NOMO-1 (cell line): ENCODE results near the gene LPA.
"Not testable (repeated sequence)": the region's sequence is repeated elsewhere in the genome, so short reads cannot be mapped to it uniquely, and the experiment has no call there.

Experiments
- DNase-seq, 2 experiments: peaks; one replicate each; lab custom pipeline; 2025; ENCODE audit not compliant: unreplicated experiment in 2 of 2; lab: John Stamatoyannopoulos, UW

Gene LPA

GRCh38 chr6:160662429-160662828 is 1.6 kb downstream of the LPA start:
- DNase-seq = no peak

GRCh38 chr6:160661216-160661615 is 2.9 kb downstream of the LPA start:
- DNase-seq = no peak

GRCh38 chr6:160659562-160659961 is 4.5 kb downstream of the LPA start:
- DNase-seq = no peak

DNA sequence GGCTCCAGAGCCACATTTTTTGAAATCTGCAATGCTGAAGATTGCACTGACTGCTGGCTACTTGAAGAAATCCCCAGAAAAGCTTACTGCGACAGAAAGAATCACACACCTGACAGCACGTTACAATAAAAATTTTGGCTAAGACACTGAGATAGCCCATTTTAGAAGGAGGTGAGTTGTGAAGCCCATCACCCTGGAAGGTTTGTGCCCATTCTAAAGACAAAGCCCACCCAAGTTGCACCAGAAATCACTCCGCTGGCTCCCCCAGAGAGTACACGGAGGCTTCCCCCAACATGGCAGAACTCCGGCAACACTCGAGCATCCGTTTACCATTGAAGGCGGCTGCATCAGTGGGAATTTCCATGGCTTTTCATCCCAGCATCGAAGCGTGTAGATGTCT is 29.4 kb downstream of the LPA start:
- no peak for DNase-seq

DNA sequence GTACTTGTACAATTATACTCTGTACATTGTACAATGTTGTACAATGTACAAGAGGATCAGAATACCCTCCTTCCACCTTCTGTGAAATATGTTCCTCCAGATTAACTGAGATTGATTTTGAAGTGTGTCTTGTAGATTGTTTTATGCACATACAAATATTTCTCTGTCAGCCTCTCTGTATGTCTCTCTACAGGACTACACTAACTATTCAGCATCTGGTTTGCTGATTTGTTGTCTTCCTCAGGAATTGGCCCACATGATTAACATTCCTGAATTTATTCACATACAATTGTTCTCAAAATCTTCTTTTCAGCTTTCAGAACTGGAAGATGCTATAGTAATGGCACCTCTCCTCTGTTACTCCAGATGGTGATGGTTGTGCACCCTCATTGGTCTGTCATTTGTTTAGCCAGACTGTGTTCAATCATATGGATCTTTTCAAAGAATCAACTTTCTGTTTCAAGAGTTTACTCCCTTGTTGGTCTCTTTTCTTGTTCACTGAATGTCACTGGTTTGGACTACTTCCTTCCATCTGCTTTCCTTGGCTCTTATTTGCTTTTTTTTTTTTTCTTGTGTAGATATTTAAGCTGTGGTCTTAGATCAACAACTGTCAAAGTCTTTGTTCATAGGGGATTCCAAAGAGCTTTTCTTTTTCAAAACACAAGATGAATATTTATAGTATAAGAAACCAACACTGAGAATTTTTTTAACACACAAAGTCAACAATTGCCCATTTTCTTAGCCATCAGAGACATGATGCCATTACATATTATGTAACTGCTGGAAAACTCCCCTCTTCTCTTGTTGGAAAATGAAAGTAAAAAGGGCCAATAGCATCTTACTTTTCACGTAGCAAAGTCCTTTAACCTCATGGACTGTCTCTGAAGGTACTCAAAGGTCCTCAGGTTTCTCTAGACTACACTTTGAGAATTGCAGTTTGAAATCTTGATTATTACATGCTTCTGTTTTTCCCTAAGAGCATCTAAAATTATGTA is 67.9 kb downstream of the LPA start:
- DNase-seq = no peak

DNA sequence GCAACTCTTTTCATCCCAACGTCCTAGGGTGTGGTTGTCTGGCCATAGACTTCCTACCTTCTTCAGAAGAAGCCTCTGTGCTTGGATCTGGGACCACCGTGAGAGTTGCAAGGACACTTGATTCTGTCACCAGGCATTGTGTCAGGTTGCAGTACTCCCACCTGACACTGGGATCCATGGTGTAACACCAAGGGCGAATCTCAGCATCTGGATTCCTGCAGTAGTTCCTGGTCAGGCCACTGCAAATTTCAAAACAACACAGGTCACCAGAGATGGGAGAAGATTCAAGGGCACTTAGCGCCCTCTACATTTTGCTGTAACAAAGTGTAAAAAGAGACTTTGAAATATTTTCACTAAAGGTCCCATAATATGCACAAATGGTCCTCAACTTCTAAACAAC is 68.8 kb downstream of the LPA start:
- DNase-seq = not testable (repeated sequence)

DNA sequence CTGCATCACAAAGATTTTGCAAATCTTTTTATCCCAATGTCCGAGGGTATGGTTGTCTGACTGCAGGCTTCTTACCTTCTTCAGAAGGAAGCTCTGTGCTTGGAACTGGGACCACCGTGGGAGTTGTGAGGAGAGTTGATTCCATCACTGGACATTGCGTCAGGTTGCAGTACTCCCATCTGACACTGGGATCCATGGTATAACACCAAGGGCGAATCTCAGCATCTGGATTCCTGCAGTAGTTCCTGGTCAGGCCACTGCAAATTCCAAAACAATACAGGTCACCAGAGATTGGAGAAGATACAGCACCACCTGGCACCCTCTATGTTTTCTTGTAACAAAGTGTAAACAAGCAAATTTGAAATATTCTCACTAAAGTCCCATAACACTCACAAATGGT is 77.7 kb downstream of the LPA start:
- DNase-seq = no peak

DNA sequence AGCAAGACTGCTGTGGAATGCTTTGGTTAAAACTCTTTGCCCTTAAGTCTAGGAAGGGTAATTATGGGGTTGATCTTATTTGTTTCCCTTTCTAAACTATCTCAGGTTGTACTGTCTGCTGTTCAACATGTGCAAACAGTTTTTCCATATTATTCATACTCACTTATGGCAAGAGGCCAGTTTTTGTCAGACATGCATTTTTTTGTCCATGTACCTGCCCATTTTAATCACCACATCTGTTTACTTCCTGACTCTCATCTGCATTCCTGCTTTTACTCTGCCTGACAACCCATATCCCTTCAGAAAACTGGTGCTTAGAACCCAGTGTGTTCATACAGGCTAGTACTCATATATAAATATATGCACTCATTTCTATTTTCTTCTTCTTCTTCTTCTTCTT is 80.3 kb downstream of the LPA start:
- no peak for DNase-seq

DNA sequence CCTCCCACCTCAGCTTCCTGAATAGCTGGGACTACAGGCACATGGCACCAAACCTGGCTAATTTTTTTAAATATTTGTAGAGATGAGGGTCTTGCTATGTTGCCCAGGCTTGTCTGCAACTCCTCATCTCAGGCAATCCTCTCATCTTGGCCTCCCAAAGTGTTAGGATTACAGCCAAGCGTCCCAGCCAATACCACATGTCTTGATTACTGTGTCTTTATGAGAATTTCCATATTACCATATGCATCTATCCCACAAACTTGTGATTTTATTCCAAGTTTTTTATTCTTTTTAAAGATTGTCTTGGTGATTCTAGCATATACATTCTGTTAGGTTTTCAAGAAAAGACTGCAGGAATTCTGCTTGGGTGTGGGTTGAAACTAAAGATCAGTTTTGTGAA is 82.7 kb downstream of the LPA start:
- no peak for DNase-seq

DNA sequence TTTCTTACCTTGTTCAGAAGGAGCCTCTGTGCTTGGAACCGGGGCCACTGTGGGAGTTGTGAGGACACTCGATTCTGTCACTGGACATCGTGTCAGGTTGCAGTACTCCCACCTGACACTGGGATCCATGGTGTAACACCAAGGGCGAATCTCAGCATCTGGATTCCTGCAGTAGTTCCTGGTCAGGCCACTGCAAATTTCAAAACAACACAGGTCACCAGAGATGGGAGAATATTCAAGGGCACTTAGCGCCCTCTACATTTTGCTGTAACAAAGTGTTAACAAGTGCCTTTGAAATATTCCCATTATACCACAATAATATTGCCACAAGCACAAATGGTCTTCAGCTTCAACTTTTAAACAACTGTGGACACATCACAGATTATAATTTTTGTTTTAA is 85.6 kb downstream of the LPA start:
- not testable (repeated sequence) for DNase-seq

DNA sequence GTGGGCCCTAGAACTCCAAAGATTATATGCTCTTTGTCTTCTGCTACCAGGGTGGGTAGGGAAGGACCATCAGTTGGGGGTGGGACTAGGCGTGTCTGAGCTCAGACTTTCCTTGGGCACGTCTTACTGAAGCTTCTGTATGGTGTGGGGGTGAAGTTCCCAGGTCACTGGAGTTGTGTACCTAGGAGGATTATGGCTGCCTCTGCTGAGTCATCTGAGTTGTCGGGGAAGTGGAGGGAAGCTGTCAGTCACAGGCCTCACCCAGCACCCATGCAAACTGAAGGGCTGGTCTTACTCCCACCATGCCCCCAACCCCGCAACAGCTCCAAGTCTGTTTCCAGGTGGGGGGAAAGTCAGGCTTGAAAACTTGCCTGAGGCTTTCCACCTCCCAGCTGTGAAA is 90.1 kb downstream of the LPA start:
- no peak for DNase-seq

DNA sequence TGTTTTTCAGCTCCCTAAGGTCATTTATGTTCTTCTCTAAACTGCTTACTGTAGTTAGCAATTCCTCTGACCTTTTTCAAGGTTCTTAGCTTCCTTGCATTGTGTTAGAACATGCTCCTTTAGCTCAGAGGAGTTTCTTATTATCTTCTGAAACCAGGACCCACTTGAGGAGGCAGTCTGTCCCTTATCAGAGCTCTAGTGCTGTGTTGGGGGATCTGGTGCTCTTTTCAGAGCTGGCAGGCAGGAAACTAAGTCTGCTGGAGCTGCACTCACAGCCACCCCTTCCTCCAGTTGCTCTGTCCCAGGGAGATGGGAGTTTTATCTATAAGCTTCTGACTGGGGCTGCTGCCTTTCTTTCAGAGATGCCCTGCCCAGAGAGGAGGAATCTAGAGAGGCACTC is 92.9 kb downstream of the LPA start:
- DNase-seq = not testable (repeated sequence)

GRCh38 chr6:160544802-160545201 is 119.3 kb downstream of the LPA start:
- no peak for DNase-seq

DNA sequence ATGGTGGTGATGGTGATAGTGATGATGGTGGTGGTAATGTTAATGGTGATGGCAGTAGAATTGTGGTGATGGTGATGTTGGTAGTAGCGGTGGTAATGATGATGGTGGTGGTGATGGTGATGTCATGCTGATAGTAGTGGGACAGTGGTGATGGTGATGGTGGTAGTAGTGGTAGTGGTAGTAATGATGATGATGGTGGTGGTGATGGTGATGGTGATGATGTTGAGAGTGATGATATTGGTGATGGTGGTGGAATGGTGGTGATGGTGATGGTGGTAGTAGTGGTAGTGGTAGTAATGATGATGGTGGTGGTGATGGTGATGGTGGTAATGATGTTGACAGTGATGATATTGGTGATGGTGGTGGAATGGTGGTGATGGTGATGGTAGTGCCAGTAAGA is 128.8 kb downstream of the LPA start:
- no peak for DNase-seq

GRCh38 chr6:160534050-160534696 is 129.9 kb downstream of the LPA start:
- no peak for DNase-seq

- no peak for DNase-seq
These were observed 131.8 kb downstream of the LPA start for GRCh38 chr6:160532315-160532714.

GRCh38 chr6:160531826-160532225 is 132.2 kb downstream of the LPA start:
- no peak for DNase-seq

- DNase-seq = not testable (repeated sequence)
These were observed 134.6 kb downstream of the LPA start for GRCh38 chr6:160529524-160529923.

- no peak for DNase-seq
These were observed 140.9 kb downstream of the LPA start for GRCh38 chr6:160523223-160523622.

DNA sequence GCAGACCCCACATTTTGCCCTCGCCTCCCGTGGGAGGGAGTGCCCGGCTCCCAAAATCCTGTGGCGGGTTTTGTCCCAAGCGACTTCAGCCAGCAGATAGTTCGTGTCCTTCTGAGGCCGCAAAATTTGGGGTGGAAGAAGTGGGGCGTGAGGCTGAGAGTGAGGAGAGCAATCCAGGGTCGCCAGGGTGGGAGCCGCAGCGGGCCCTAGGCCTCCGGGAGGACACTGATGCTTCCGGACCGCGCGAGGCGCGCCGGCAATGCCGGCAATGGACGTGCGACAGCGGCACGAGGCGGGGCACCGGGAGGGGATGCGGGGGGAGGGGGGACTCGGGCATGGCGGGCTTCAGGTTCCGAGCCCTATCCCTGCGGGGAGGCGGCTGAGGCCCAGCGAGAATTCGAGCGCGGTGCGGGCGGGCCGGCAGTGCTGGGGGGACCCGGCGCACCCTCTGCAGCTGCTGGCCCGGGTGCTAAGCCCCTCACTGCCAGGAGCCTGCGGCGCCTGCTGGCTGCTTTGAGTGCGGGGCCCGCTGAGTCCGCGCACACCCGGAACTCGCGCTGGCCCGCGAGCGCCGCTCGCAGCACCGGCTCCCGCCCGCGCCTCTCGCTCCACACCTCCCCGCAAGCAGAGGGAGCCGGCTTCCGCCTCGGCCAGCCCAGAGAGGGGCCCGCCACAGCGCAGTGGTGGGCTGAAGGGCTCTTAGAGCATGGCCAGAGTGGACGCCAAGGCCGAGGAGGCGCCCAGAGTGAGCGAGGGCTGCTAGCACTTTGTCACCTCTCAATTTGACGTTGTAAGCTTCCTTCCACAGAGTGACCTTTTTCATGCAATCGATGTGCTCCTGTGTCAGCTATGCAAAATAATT is 143.8 kb downstream of the LPA start:
- DNase-seq = peak; percentile 56 to 74

GRCh38 chr6:160519603-160520042 is 144.5 kb downstream of the LPA start:
- no peak for DNase-seq
